HL-60/S4 treated with retinoic acid at 250 ng/mL for 4 days and 3 days (cell line): ENCODE measurements around the gene BATF3.
"Not testable (repeated sequence)": the region's sequence is repeated elsewhere in the genome, so short reads cannot be mapped to it uniquely, and the experiment has no call there.

ENCODE experiments used
- in situ Hi-C: fragments of 300-500 bp; cut with MboI; formaldehyde crosslinking; loops from 2 replicates; pipeline ENCODE4 v1.7.0; 2022; ENCODE audit warnings: low sequenced_read_pairs

The BATF3 gene, protein sequence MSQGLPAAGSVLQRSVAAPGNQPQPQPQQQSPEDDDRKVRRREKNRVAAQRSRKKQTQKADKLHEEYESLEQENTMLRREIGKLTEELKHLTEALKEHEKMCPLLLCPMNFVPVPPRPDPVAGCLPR

DNA sequence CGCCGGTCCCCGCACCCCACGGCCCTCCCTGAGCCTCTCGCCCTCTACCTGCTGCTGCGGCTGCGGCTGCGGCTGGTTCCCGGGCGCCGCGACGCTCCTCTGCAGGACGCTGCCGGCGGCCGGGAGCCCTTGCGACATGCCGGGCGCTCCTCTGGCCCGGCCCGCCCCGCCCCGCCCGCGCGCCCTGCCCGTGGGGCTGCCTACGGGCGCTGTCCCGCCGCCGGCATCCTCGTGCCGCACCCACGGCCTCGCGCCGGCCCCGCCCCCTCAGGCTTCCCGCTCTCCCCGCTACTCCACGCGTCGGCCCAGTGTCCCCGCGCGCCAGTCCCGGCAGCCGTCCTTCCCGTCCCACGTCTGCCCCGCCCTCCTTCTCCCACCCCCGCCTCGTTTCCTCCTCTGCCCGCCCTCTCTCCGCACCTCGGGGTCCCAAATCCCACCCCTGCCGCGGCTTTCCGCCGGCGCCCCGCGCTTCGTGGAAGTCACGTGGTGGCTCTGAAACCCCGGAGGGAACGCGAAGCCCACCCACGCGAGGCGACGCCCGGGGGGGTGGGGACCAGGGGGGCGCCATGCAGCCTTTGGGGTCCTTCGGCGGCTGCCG is at the start of gene BATF3:
BATF3 (minus strand) TSS at position 216 of the 598 bp plus-strand sequence; CDS start at position 138, 78 bp downstream.
- in situ Hi-C loops = no loop called here

DNA sequence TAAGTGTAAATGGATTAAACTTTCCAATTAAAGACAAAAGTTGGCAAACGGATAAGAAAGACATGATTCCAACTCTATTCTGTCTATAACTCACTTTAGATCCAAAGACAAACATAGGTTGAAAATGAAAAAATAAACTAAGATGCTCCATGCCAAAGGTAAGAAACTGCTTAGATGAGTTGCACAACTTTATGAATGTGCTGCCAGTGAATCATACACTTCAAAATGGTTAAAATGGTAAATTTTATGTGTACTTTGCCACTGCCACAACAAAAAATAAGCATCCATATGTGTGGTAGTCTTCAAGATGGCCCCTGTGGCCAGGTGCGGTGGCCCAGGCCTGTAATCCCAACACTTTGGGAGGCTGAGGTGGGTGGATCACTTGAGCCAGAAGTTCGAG is 46.9 kb upstream of the BATF3 start:
- in situ Hi-C loops = no loop called here

DNA sequence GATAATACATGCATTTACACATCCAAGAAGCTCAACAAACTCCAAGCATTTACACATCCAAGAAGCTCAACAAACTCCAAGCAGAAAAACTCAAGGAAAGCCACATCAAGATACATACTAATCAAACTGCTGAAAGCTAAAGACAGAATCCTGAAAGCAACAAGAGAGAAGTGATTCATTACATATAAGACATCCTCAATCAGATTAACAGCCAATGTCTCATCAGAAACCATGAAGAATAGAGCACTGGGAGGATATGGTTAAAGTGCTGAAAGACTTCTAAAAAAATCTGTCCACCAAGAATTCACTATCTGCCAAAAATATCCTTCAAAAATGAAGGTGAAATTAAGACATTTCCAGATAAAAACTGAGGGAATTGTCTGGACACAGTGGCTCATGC is 45.7 kb upstream of the BATF3 start:
- in situ Hi-C loops = no loop called here

DNA sequence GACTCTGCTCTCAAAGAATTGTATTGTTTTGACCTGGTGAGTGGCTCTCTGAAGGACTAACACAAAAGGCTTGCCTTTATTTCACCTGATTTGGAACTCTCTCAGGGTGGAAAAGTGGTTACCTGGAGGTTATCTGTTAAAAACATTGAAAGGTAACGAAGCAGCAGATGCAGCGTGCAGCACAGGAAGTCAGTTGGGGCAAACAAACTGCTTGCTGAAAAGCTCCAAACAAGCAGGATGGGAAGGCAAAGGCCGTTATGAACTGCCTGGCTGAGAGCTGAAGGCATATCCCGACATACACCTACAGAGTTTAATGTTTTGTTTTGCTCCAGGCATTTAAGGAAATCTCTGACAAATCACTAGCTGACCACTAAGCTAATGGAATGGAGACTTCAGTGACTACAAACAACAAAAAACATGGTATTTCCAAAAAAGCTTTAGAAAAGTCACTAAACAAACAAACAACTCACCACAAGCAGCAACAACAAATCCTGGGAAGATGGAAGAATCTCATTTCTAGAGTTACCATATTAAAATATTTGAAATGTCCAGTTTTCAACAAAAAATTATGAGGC is 44.3 kb upstream of the BATF3 start:
- in situ Hi-C loops = no loop called here

DNA sequence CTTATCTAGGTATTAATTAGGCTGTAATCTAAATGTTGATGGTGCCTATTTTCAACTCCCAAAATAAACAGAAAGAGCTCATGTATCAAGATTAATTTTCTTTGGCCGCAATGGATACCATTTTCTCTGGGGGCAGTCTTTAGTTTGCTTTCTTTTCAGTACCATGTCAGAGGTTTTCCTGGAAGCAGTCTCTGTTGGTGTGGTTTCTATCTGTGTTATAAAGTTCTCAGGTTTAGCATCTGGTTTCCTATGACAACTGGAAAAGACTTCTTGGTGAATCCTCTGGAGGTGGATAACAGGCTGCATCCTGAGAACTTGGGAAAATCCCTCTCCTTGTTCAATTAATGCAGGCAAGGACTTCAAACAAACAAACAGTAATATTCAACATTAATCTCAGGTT is 38.7 kb upstream of the BATF3 start:
- in situ Hi-C loops = no loop called here

DNA sequence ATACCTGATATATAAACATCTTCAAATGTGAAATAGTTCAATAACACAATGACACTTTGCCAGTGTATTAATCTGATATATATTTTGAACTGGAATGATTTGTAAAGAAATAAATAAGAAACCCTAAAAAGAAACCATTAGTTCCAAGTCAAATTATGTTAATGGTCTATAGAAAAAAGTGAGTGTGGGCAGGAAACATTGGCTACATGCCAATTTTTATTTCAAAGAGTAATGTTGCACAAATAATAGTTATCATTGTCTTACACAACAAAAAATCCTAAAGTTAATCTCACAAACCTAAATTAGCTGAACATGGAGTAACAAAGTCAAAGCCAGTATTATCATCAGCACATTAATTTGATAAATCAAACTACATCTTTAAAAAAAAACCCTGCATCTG is 37.9 kb upstream of the BATF3 start:
- in situ Hi-C loops = no loop called here

DNA sequence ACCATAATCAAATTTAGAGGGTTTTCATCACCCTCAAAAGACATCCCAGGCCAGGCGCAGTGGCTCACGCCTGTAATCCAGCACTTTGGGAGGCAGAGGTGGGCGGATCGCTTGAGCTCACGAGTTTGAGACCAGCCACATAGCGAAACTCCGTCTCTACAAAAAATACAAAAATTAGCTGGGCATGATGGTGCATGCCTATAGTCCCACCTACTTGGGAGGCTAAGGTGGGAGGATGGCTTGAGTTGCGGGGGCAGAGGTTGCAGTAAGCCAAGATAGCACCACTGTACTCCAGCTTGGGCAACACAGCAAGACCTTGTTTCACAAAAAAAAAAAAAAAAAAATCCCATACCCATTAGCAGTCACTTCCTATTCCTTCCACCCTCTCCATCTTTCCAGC is 33.5 kb upstream of the BATF3 start:
- in situ Hi-C loops = no loop called here

DNA sequence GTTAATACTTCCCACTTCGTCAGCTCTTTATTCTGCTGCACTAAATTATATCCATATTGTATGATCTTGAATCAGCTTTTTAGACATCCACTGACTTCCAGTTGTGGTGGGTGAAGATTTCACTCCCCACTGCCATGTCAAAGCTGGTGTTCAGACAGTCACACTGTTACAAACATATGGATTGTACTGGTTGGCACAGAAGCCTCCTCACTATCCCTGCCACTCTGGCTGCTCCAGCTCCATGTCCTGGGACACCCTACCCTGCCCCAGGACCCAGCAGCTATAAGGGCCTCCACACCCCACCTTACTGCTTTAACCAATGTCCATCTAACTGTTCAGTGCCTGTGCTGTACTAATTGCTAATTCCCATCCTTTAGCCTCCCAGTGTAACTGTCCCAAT is 32.0 kb upstream of the BATF3 start:
- in situ Hi-C loops = no loop called here

DNA sequence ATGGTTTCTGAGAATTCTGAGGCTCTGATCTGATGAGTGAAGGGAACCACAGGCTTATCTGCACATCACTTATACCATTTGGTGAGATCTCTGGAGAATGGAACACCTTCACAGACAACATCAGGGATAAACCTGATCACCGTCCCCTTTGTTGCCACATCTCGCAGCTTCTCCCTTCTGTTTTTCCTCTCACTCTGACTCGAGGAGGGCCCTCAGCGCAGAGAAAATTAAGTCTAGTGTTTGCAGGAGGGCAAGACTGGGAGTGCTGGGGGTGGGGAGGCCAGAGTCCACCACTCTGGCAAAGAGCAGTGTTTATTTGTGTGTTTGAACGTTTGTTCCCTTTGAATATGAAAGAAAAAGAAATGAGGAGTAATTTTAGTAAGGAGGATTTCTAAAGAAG is 29.0 kb upstream of the BATF3 start:
- in situ Hi-C loops = no loop called here

DNA sequence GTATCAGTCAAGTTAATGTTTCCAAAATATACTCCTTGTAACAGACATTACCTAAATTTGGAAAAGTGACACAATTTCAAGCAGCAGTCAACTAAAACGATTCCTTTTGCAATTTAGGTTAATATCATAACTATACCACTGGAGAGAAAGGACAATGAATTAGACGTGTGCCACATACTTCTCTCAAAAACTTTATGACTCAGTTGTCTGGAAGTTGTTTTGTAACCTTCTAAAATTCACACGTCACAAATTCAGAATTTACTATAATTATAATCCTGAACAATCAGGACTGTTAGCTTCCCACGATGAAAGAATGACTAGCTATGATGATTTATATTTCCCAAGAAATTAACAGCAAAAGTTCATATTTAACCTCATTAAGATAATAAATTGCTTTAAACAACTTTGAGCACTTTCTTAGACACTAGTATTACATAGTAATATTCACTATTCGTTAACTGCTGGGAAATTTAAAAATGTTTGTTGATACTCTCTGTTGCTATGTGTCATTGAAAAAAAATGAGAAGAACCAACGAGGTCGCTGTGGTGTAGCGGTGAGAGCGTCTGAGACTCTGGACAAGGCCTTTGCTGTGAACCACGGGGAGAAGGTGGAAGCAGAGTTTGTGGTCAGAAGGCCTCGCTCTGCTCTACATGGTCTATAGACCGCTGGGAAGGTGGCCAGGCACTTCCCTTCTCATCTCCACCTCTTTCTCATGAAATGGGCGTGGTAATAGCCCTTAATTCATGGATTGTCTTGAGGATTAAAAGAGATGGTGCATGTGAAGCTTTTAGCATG is 27.9 kb upstream of the BATF3 start:
- in situ Hi-C loops = no loop called here

DNA sequence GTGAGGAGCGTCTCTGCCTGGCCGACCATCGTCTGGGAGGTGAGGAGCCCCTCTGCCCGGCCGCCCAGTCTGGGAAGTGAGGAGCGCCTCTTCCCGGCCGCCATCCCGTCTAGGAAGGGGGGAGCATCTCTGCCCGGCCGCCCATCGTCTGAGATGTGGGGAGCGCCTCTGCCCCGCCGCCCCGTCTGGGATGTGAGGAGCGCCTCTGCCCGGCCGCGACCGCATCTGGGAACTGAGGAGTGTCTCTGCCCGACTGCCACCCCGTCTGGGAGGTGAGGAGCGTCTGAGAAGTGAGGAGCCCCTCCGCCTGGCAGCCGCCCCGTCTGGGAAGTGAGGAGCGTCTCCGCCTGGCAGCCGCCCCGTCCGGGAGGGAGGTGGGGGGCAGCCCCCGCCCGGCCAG is 25.0 kb upstream of the BATF3 start:
- in situ Hi-C loops = not testable (repeated sequence)

DNA sequence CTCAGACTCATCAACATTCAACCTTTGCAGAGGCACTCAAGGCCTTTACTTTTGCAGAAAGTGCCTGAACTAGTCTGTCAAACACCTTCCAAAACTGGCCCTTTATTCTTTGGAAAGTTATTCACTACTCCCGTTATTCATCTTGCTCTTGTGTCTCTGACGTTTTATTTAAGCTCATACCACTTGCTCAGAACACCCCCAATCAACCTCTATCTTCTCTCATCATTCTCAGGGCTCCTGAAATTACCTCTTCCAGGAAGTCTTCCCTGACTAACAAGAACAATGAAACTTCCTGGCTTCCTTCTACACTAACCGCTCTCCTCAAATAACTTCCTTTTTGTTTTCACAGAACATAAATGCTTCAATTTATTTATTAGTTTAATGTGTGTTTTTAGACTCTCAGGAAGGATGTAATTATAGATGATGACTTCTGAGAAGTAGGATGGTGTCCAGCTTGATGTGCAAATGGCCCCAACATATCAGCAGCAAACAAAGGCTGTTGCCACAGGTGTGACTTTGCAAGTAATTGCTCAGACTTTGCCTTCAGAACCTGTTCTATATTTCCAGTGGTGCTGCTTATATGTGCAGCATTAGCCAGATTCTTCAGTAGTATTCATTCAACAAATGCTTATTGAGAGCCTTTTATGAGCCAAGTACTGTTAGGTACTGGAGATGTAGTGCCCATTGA is 22.8 kb upstream of the BATF3 start:
- in situ Hi-C loops = no loop called here

DNA sequence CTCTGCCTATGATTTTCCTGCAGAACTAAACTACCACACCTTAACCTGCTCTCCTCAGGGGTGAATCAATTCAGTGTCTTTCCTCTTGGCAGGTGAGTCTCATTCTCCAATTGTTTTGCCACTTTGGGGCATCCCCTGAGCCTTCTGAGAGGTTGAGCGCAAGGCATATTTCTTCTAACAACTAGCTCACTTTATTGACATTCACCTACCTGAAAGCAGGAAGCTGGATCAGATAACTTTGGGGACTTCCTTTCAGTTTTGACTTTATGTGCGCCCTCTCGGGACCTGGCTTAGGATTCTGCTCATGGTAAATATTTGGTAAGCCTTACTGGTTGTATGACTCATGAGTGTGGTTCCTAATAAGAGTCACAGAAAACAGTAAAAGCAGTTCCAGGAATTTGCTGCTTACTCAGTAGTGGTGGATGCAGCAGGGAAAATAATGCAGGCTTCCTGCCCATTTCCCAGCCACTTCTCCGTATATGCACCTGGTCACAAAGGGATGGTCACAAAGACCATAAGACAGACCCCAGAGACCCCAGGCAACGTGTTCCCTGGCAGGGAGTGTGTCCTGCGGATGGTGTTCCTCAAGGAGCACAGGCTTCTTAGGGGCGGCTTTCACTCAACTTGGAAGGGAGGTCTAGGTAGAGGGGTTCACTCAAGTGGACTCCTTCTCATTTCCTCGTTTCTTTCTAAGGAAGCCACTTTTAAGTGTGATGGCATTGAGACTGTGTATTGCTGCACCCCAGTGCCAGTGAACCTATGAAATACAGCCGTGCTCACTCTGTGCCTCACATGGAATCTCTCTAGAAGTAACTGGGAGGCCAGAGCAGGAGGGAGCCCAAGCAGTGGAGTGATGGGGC is 22.0 kb upstream of the BATF3 start:
- in situ Hi-C loops = no loop called here

DNA sequence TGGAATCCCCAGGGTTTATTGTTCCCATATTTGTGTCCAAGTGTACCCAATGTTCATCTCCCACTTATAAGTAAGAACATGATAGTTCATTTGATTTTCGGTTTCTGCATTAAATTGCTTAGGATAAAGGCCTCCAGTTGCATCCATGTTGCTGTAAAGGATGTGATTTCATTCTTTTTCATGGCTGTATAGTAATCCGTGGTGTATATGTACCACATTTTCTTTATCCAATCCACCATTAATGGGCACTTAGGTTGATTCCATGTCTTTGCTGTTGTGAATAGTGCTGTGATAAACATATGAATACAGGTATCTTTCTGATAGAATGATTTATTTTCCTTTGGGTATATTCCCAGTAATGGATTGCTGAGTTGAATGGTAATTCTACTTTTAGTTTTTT is 20.0 kb upstream of the BATF3 start:
- in situ Hi-C loops = no loop called here

DNA sequence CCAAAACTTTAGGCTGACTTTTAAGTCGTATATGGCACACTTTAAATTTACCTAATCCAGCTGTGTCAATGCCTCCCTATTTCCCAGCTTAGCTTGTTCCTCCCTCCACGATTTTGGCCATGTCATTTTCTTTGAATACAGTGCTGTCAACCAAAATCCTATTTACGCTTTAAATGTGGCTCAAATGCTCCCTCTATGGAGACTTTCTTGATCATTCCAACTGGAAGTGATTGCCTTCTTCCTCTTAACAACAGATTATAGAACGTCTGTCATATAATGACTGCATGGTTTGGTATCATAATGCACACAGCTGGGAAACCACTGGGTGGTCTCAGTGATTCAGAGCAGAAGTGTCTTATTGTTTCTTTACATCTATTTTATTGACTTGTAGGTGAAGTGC is 18.9 kb upstream of the BATF3 start:
- in situ Hi-C loops = no loop called here

DNA sequence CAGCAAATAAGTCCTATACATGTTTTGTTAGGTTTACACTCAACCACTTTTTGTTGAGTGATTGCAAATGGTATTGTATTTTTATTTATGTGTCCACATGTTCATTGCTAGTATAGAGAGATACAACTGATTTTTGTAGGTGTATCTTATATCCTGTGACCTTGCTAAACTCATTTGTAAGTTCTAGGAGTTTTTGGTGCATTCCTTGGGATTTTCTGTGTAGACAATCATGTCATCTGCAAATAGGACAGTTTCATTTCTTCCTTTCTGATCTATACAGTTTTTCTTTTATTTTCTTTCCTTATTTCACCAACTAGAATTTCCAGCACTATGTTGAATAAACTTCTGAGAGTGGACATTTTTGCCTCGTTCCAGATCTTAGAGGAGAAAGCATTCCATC is 16.5 kb upstream of the BATF3 start:
- in situ Hi-C loops = no loop called here

DNA sequence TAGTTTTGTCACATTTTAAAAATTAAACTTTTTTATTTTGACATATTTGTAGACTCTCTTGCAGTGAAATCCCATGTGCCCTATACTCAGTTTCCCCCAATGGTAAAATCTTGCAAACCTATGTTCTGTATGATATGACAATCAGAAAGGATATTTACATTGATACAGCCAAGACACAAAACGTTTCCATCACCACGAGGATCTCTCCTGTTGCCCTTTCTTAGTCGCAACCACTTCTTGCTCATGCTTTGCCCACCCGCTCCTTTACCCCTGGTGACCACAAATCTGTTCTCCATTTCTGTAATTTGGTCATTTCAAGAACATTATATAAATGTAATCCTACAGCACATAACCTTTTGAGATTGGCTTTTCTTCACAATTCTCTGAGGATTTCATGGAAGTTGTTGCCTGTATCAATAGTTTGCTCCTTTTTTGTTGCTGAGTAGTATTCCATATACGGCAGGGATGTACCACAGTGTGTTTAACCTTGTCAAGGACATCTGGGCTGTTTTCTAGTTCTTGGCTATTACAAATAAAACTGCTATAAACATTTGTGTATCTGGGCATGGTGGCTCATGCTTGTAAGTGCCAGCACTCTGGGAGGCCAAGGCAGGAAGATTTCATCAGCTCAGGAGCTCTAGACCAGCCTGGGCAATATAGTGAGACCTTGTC is 14.0 kb upstream of the BATF3 start:
- in situ Hi-C loops = no loop called here

DNA sequence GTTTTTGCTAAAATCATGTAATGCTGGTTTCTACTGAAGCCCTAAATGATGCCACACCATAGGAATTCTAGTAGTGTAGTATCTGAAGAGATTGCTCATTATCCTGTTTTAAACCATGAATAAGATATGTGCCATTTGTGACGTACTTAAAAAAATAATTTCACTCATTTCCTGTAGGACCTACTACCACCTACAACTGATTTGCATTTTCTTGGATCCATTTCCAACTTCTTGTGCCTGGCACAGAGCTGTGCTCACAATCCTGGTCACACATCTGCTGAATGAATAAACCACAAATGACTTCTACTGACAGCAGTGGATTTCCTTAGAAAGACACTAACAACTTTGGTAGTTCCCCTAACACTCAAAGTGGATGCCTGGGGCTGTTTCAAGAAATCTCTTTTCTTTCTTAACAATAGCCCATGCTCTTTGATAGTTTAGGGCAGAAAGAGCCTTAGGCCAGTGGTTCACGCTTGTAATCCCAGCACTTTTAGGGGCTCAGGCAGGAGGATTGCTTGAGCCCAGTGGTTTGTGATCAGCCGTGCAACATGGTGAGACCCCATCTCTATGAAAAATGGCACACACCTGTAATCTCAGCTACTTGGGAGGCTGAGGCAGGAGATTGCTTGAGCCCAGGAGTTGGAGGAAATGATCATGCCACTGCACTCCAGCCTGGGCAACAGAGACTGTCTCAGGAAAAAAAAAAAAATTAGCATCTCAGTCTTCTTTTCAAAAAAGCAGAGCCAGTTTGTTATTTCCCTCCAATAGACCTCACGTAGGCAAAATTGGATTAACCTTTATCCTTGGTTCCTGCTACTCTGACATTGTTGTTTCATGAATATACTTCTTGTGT is 13.0 kb upstream of the BATF3 start:
- in situ Hi-C loops = no loop called here

DNA sequence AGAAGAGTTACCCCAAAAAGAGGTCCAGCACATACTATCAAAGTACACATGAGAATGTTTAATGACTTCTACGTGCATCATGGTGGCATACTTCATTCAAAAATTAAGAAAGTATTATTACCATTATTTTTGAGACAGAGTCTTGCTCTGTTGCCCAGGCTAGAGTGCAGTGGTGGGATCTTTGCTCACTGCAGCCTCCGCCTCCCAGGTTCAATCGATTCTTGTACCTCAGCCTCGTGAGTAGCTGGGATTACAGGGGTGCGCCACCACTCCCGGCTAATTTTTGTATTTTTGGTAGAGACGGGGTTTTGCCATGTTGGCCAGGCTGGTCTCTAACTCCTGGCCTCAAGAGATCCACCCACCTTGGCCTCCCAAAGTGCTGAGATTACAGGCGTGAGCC is 12.3 kb upstream of the BATF3 start:
- in situ Hi-C loops = not testable (repeated sequence)
